Measurements from ENCODE around the gene SLC2A4RG. TPM values are rescaled to one million over a fixed set of nuclear protein-coding genes. Genes with fewer than 3 reads are reported as not detected.

Gene SLC2A4RG
- total and polyA plus RNA-seq, 9 donors = 2.2 to 199 (median 103) TPM

- Histone ChIP-seq H3K36me3 (no peaks in the 10 kb centered on the region), H3K4me1 (ENCODE audit: insufficient read depth) (no peaks in the 10 kb centered on the region), H3K27me3 (no peaks in the 10 kb centered on the region), H3K9me3 (no peaks in the 10 kb centered on the region), H3K27ac (peak overlapping the region in 1 of 2 donors; percentile 12), H3K4me3 (no peak overlapping the region)
- TF ChIP-seq POLR2A (IDR thresholded peaks at IDR 0.05) (no peak), EP300 (IDR thresholded peaks at IDR 0.05) (no peak), CTCF (IDR thresholded peaks at IDR 0.05) (no peak)
- intact Hi-C loops (cut with DNase I) = no loop called here
- WGBS, 3 donors = 54 to 57% (median 56%) methylated on average over 14 to 20 of the region's 20 CpGs
- DNase-seq = peak in 1 of 5 donors; percentile 44
Observed at GRCh38 chr20:63748070-63748933, 8.7 kb downstream of the SLC2A4RG start.

GRCh38 chr20:63748934-63749270 lies 9.3 kb downstream of the SLC2A4RG start:
- H3K36me3 ChIP-seq = no peaks in the 10 kb centered on the region
- TF ChIP-seq EP300 (IDR thresholded peaks at IDR 0.05) (no peak), POLR2A (IDR thresholded peaks at IDR 0.05) (no peak), CTCF (IDR thresholded peaks at IDR 0.05) (no peak)
- WGBS, 3 donors = 85 to 87% (median 85%) methylated on average over 11 of the region's 11 CpGs

GRCh38 chr20:63749597-63750508 lies 10.3 kb downstream of the SLC2A4RG start:
- intact Hi-C loops (cut with DNase I) = no loop called here
- H3K4me1 ChIP-seq (ENCODE audit: insufficient read depth) = no peaks in the 10 kb centered on the region
- WGBS, 3 donors = 92% methylated on average over 16 of the region's 16 CpGs
- no peaks in the 10 kb centered on the region for H3K36me3 ChIP-seq
- H3K27ac ChIP-seq = no peak overlapping the region
- DNase-seq = peak in 1 of 5 donors; percentile 53
- TF ChIP-seq CTCF (IDR thresholded peaks at IDR 0.05) (no peak), EP300 (IDR thresholded peaks at IDR 0.05) (no peak), POLR2A (IDR thresholded peaks at IDR 0.05) (no peak)
- no peaks in the 10 kb centered on the region for H3K9me3 ChIP-seq
- no peaks in the 10 kb centered on the region for H3K27me3 ChIP-seq
- H3K4me3 ChIP-seq = no peak overlapping the region

More at GRCh38 chr20:63748934-63749270, 9.3 kb downstream of the SLC2A4RG start:
- DNase-seq = no peak
- Histone ChIP-seq H3K4me1 (ENCODE audit: insufficient read depth) (no peaks in the 10 kb centered on the region), H3K27me3 (no peaks in the 10 kb centered on the region), H3K4me3 (no peak overlapping the region), H3K9me3 (no peaks in the 10 kb centered on the region), H3K27ac (no peak overlapping the region)
- intact Hi-C loops (cut with DNase I) = no loop called here

GRCh38 chr20:63750807-63751470 lies 11.4 kb downstream of the SLC2A4RG start:
- peak in 1 of 5 donors; percentile 19 for DNase-seq

More at GRCh38 chr20:63750807-63751470, 11.4 kb downstream of the SLC2A4RG start:
- no peaks in the 10 kb centered on the region for H3K4me1 ChIP-seq (ENCODE audit: insufficient read depth)
- H3K27ac ChIP-seq = no peak overlapping the region
- H3K27me3 ChIP-seq = no peaks in the 10 kb centered on the region
- H3K9me3 ChIP-seq = no peaks in the 10 kb centered on the region
- no peak for TF ChIP-seq POLR2A (IDR thresholded peaks at IDR 0.05)
- TF ChIP-seq EP300 (IDR thresholded peaks at IDR 0.05) = no peak
- TF ChIP-seq CTCF (IDR thresholded peaks at IDR 0.05) = no peak
- no peaks in the 10 kb centered on the region for H3K36me3 ChIP-seq
- WGBS, 3 donors = 72 to 76% (median 73%) methylated on average over 26 of the region's 26 CpGs
- intact Hi-C loops (cut with DNase I) = no loop called here
- no peak overlapping the region for H3K4me3 ChIP-seq
